Liver (tissue), 10 donors: ENCODE results near the gene DNM2. TPM values are rescaled to one million over a fixed set of nuclear protein-coding genes. Genes with fewer than 3 reads are reported as not detected.

Source experiments
- DNase-seq: peaks from one replicate; pipeline ENCODE4 v3.0.0-alpha.2; 2017; ENCODE audit warnings: low spot score
- H3K27ac ChIP-seq, 2 donors: one replicate each; pipeline ENCODE4 v1.7.0; 2013; ENCODE audit warnings: inconsistent platforms in 2 of 2, low read length in 2 of 2, control low read depth in 1 of 2, low read depth in 1 of 2, mild to moderate bottlenecking in 1 of 2
- H3K27me3 ChIP-seq, 4 donors: one replicate each; pipeline versions ENCODE4 v1.6.1 to v1.7.0; 2013; ENCODE audit warnings: low read length in 3 of 4, inconsistent platforms in 1 of 4, mild to moderate bottlenecking in 1 of 4, moderate library complexity in 1 of 4; ENCODE audit not compliant: control insufficient read depth in 4 of 4, insufficient read depth in 4 of 4
- H3K36me3 ChIP-seq, 4 donors: one replicate each; pipeline versions ENCODE4 v1.6.1 to v1.7.0; 2013; ENCODE audit warnings: low read length in 3 of 4, mild to moderate bottlenecking in 3 of 4, low read depth in 1 of 4, moderate library complexity in 1 of 4; ENCODE audit not compliant: control insufficient read depth in 4 of 4, insufficient read depth in 3 of 4
- H3K4me1 ChIP-seq, 4 donors: one replicate each; pipeline versions ENCODE4 v1.6.1 to v1.7.0; 2013; ENCODE audit warnings: low read length in 3 of 4, mild to moderate bottlenecking in 3 of 4, moderate library complexity in 1 of 4; ENCODE audit not compliant: control insufficient read depth in 4 of 4, insufficient read depth in 4 of 4
- H3K4me3 ChIP-seq, 3 donors: one replicate each; pipeline versions ENCODE4 v1.6.1 to v1.7.0; 2013; ENCODE audit warnings: low read length in 3 of 3, control low read depth in 1 of 3, low read depth in 1 of 3, mild to moderate bottlenecking in 1 of 3
- H3K9ac ChIP-seq, 2 donors: one replicate each; pipeline ENCODE4 v1.7.0; 2013; ENCODE audit warnings: low read length in 2 of 2, mild to moderate bottlenecking in 2 of 2, moderate library complexity in 2 of 2, control low read depth in 1 of 2, low read depth in 1 of 2
- H3K9me3 ChIP-seq, 4 donors: one replicate each; pipeline versions ENCODE4 v1.6.1 to v1.7.0; 2013; ENCODE audit warnings: low read length in 3 of 4; ENCODE audit not compliant: control insufficient read depth in 4 of 4
- EGR1 ChIP-seq, 2 donors: IDR thresholded peaks; 2 replicates each; pipeline ENCODE4 v1.6.1; 2016 to 2018; ENCODE audit warnings: antibody characterized with exemption in 2 of 2, low read depth in 2 of 2
- FOXA1 ChIP-seq: IDR thresholded peaks from 2 replicates; pipeline ENCODE4 v1.6.1; 2016; ENCODE audit warnings: antibody characterized with exemption
- FOXA2 ChIP-seq: IDR thresholded peaks from 2 replicates; pipeline ENCODE4 v1.6.1; 2016; ENCODE audit warnings: antibody characterized with exemption
- GABPA ChIP-seq, 2 donors: IDR thresholded peaks in 1 of 2; conservative IDR thresholded peaks in 1 of 2; 2 replicates each; pipeline ENCODE4 v1.6.1; 2016; ENCODE audit warnings: antibody characterized with exemption in 2 of 2, mild to moderate bottlenecking in 1 of 2, moderate library complexity in 1 of 2
- HNF4A ChIP-seq, 2 donors: conservative IDR thresholded peaks; 2 replicates each; pipeline ENCODE4 v1.6.1; 2016; ENCODE audit warnings: antibody characterized with exemption in 2 of 2, mild to moderate bottlenecking in 2 of 2
- SP1 ChIP-seq: IDR thresholded peaks from 2 replicates; pipeline ENCODE4 v1.6.1; 2018; ENCODE audit warnings: antibody characterized with exemption, mild to moderate bottlenecking
- YY1 ChIP-seq: IDR thresholded peaks from 2 replicates; pipeline ENCODE4 v1.6.1; 2016; ENCODE audit warnings: antibody characterized with exemption, mild to moderate bottlenecking
- WGBS: extraction: QIAGEN DNeasy Blood & Tissue Kit; methylation state at CpG from one replicate; pipeline ENCODE4 v1.1.7; 2013; 5-methylcytosine and 5-hydroxymethylcytosine counted together
- polyA plus RNA-seq, 2 donors: library from polyadenylated mRNA; stranded (reverse) in 1 of 2; unstranded in 1 of 2; fragments of 200-250 nt in 1 of 2; fragments of >200 nt in 1 of 2; fragmentation: Nextera tagmentation in 1 of 2; extraction: Ambion mirVana in 1 of 2; gene quantifications; one replicate each; pipeline versions ENCODE4 v1.2.1 to v1.2.3, GENCODE V29; 2013 to 2015
- small RNA-seq: library from RNA; depleted of rRNA; stranded (forward); fragments of <200 nt; gene quantifications from one replicate; pipeline ENCODE3, GENCODE V24; 2014
- total RNA-seq, 2 donors: library from RNA; depleted of rRNA; stranded (reverse); fragments of >200 nt; gene quantifications; one replicate each; pipeline ENCODE4 v1.2.3, GENCODE V29; 2014
- TF ChIP-seq, protein P1 (sequence below): IDR thresholded peaks from 2 replicates; pipeline ENCODE4 v1.6.1; 2016; ENCODE audit warnings: antibody characterized with exemption
- TF ChIP-seq, protein P2 (sequence below): IDR thresholded peaks from 2 replicates; pipeline ENCODE4 v1.6.1; 2016; ENCODE audit warnings: antibody characterized with exemption
- TF ChIP-seq, protein P3 (sequence below): fragments of 150-350 bp; IDR thresholded peaks from 2 replicates; pipeline ENCODE4 v1.5.1; 2017; ENCODE audit warnings: improper control_type of control experiment, low read depth, low read length; ENCODE audit not compliant: missing input control
- donor health status: healthy.
- donor health status: healthy.
- donor health status: healthy.
- donor health status: healthy.
- donor health status: healthy.

DNM2 gene
- total and polyA plus RNA-seq, 4 donors, result 23.1 to 95.1 (median 59.1) TPM

DNA sequence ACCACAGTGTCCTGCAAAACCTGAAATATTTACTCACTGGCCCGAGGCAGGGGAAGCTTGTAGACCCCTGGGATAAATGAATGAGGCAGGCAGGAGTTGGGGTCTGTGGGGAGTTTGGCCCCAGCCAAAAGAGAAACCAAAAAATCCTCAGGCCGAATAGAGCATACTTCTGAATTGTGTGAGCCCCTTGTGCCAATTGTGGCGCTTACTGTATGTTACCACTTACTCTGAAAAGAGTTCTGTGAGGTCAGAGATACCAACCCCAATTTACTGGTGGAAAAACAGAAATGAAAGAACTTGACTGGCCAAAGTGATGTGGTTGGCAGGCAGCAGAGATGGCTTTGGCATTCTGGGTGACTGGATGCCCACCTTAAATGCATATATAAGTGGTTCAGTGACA lies 160.4 kb downstream of the DNM2 start:
- no peaks in the 10 kb centered on the region for H3K27me3 ChIP-seq
- no peak overlapping the region for H3K4me3 ChIP-seq
- H3K9me3 ChIP-seq, result no peaks in the 10 kb centered on the region
- H3K9ac ChIP-seq, result no peak overlapping the region
- no peak for DNase-seq
- H3K36me3 ChIP-seq, result no peaks in the 10 kb centered on the region
- no peak overlapping the region for H3K27ac ChIP-seq
- TF ChIP-seq HNF4A (conservative IDR thresholded peaks at IDR 0.05) (no peak), YY1 (no peak), GABPA (IDR thresholded peaks at IDR 0.05 in 1 of 2, conservative IDR thresholded peaks at IDR 0.05 in 1 of 2) (no peak), FOXA1 (no peak), FOXA2 (no peak), EGR1 (IDR thresholded peaks at IDR 0.05; ENCODE audit: low read depth in 2 of 2) (no peak), SP1 (no peak)
- TF ChIP-seq, protein P1, sequence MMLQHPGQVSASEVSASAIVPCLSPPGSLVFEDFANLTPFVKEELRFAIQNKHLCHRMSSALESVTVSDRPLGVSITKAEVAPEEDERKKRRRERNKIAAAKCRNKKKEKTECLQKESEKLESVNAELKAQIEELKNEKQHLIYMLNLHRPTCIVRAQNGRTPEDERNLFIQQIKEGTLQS, result no peak
- TF ChIP-seq, protein P2, sequence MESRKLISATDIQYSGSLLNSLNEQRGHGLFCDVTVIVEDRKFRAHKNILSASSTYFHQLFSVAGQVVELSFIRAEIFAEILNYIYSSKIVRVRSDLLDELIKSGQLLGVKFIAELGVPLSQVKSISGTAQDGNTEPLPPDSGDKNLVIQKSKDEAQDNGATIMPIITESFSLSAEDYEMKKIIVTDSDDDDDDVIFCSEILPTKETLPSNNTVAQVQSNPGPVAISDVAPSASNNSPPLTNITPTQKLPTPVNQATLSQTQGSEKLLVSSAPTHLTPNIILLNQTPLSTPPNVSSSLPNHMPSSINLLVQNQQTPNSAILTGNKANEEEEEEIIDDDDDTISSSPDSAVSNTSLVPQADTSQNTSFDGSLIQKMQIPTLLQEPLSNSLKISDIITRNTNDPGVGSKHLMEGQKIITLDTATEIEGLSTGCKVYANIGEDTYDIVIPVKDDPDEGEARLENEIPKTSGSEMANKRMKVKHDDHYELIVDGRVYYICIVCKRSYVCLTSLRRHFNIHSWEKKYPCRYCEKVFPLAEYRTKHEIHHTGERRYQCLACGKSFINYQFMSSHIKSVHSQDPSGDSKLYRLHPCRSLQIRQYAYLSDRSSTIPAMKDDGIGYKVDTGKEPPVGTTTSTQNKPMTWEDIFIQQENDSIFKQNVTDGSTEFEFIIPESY, result no peak
- TF ChIP-seq, protein P3, sequence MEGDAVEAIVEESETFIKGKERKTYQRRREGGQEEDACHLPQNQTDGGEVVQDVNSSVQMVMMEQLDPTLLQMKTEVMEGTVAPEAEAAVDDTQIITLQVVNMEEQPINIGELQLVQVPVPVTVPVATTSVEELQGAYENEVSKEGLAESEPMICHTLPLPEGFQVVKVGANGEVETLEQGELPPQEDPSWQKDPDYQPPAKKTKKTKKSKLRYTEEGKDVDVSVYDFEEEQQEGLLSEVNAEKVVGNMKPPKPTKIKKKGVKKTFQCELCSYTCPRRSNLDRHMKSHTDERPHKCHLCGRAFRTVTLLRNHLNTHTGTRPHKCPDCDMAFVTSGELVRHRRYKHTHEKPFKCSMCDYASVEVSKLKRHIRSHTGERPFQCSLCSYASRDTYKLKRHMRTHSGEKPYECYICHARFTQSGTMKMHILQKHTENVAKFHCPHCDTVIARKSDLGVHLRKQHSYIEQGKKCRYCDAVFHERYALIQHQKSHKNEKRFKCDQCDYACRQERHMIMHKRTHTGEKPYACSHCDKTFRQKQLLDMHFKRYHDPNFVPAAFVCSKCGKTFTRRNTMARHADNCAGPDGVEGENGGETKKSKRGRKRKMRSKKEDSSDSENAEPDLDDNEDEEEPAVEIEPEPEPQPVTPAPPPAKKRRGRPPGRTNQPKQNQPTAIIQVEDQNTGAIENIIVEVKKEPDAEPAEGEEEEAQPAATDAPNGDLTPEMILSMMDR, result no peak
- WGBS, result 94% methylated on average over 3 of the region's 3 CpGs
- peaks cover 14 to 27% (median 20%) of the 10 kb centered on the region in 4 donors for H3K4me1 ChIP-seq

Small RNA genes within 50 kb of the gene (small RNA-seq; reads per million reads assigned to genes)
- gene MIR199A1 (not detected), gene MIR4748 (not detected), gene MIR638 (not detected), gene MIR6793 (not detected)

Other genes with a start within 250 kb of the DNM2 start
- 10 to 100 TPM; 45.4 to 62.3 TPM for gene KEAP1, start 214.7 kb upstream of the DNM2 start, total RNA-seq
- gene KEAP1, start 214.7 kb upstream of the DNM2 start, polyA plus RNA-seq, result 10 to 100 TPM; 44.3 to 50.6 TPM
- under 1 TPM; 0.17 to 0.56 TPM for gene S1PR5, start 200.6 kb upstream of the DNM2 start, total RNA-seq
- under 1 TPM; 0.32 to 0.36 TPM for gene S1PR5, start 200.6 kb upstream of the DNM2 start, polyA plus RNA-seq
- gene ATG4D, start 174.2 kb upstream of the DNM2 start, total RNA-seq, result 10 to 100 TPM; 10.1 to 44.4 TPM
- 10 to 100 TPM in 1 of 2 donors, 1 to 10 TPM in 1; 4.7 to 12.1 TPM for gene ATG4D, start 174.2 kb upstream of the DNM2 start, polyA plus RNA-seq
- 10 to 100 TPM in 1 of 2 donors, 1 to 10 TPM in 1; 7.0 to 14.1 TPM for gene KRI1, start 152.1 kb upstream of the DNM2 start, total RNA-seq
- gene KRI1, start 152.1 kb upstream of the DNM2 start, polyA plus RNA-seq, result 1 to 10 TPM; 4.6 to 7.1 TPM
- 10 to 100 TPM in 1 of 2 donors, 1 to 10 TPM in 1; 2.7 to 86.4 TPM for gene CDKN2D, start 149.1 kb upstream of the DNM2 start, total RNA-seq
- 1 to 10 TPM; 1.6 to 4.4 TPM for gene CDKN2D, start 149.1 kb upstream of the DNM2 start, polyA plus RNA-seq
- gene AP1M2, start 130.8 kb upstream of the DNM2 start, total RNA-seq, result 1 to 10 TPM in 1 of 2 donors, under 1 TPM in 1; 0.42 to 1.3 TPM
- gene AP1M2, start 130.8 kb upstream of the DNM2 start, polyA plus RNA-seq, result under 1 TPM; 0.57 to 0.83 TPM
- gene SLC44A2, start 92.5 kb upstream of the DNM2 start, total RNA-seq, result 10 to 100 TPM; 13.0 to 21.6 TPM
- 10 to 100 TPM; 12.0 to 13.9 TPM for gene SLC44A2, start 92.5 kb upstream of the DNM2 start, polyA plus RNA-seq
- gene ILF3, start 63.7 kb upstream of the DNM2 start, total RNA-seq, result 10 to 100 TPM; 53.8 to 85.1 TPM
- 10 to 100 TPM; 31.7 to 32.0 TPM for gene ILF3, start 63.7 kb upstream of the DNM2 start, polyA plus RNA-seq
- 10 to 100 TPM; 13.2 to 28.3 TPM for gene QTRT1, start 16.6 kb upstream of the DNM2 start, total RNA-seq
- 10 to 100 TPM; 17.1 to 38.1 TPM for gene QTRT1, start 16.6 kb upstream of the DNM2 start, polyA plus RNA-seq
- 10 to 100 TPM; 17.8 to 24.7 TPM for gene TMED1, start 118.1 kb downstream of the DNM2 start, total RNA-seq
- 10 to 100 TPM; 28.4 to 34.7 TPM for gene TMED1, start 118.1 kb downstream of the DNM2 start, polyA plus RNA-seq
- gene C19orf38, start 130.3 kb downstream of the DNM2 start, total RNA-seq, result 1 to 10 TPM; 1.8 to 3.9 TPM
- 1 to 10 TPM in 1 of 2 donors, under 1 TPM in 1; 0.97 to 1.1 TPM for gene C19orf38, start 130.3 kb downstream of the DNM2 start, polyA plus RNA-seq
- 10 to 100 TPM; 12.6 to 18.3 TPM for gene CARM1, start 153.5 kb downstream of the DNM2 start, total RNA-seq
- gene CARM1, start 153.5 kb downstream of the DNM2 start, polyA plus RNA-seq, result 10 to 100 TPM in 1 of 2 donors, 1 to 10 TPM in 1; 5.1 to 17.5 TPM
- 10 to 100 TPM; 34.7 to 37.4 TPM for gene YIPF2, start 210.6 kb downstream of the DNM2 start, total RNA-seq
- 10 to 100 TPM; 13.2 to 36.9 TPM for gene YIPF2, start 210.6 kb downstream of the DNM2 start, polyA plus RNA-seq
- gene TIMM29, start 210.7 kb downstream of the DNM2 start, total RNA-seq, result 10 to 100 TPM; 18.8 to 25.2 TPM
- gene TIMM29, start 210.7 kb downstream of the DNM2 start, polyA plus RNA-seq, result 10 to 100 TPM in 1 of 2 donors, 1 to 10 TPM in 1; 9.4 to 10.4 TPM
- gene SMARCA4, start 243.0 kb downstream of the DNM2 start, total RNA-seq, result 10 to 100 TPM; 28.9 to 35.4 TPM
- gene SMARCA4, start 243.0 kb downstream of the DNM2 start, polyA plus RNA-seq, result 10 to 100 TPM; 15.9 to 16.0 TPM